A673 (cell line): Measurements from ENCODE around the gene TMPRSS2. TPM values are rescaled to one million over a fixed set of nuclear protein-coding genes. Genes with fewer than 3 reads are reported as not detected.

Experiments
- BruUV-seq: library from RNA; stranded (reverse); fragments of 400-500 nt; replicated peaks from 2 replicates; lab custom pipeline; 2021; lab: Mats Ljungman, UMichigan
- CTCF ChIA-PET: fragments of 300-600 bp; sonication (Branson Sonifier 250); formaldehyde crosslinking; loops from one replicate; lab custom pipeline; 2022; ENCODE audit warnings: antibody characterized with exemption; lab: Charles Lee
- POLR2A ChIA-PET: fragments of 300-600 bp; sonication (Branson Sonifier 250); formaldehyde crosslinking; loops from one replicate; lab custom pipeline; 2022; ENCODE audit warnings: antibody characterized with exemption; ENCODE audit not compliant: low non-redundant PET; lab: Charles Lee
- DNase-seq: peaks from one replicate; pipeline ENCODE4 v3.0.0-alpha.2; 2015; ENCODE audit warnings: low spot score
- H3K27ac ChIP-seq: fragments of 200-600 bp; sonication (generic); 2 replicates; pipeline ENCODE4 v1.5.1; 2016; ENCODE audit warnings: mixed run types, low read depth, mild to moderate bottlenecking, mixed read lengths, antibody characterized with exemption, low read length; ENCODE audit not compliant: poor library complexity, severe bottlenecking
- H3K27me3 ChIP-seq: fragments of 200-600 bp; sonication (generic); replicated peaks from 2 replicates; pipeline ENCODE4 v1.6.1; 2017; ENCODE audit warnings: mixed run types, low read depth, mild to moderate bottlenecking, mixed read lengths, antibody characterized with exemption, low read length; ENCODE audit not compliant: insufficient read depth, poor library complexity
- H3K36me3 ChIP-seq: fragments of 200-600 bp; sonication (generic); 2 replicates; pipeline ENCODE4 v1.6.1; 2016; ENCODE audit warnings: mixed run types, mild to moderate bottlenecking, mixed read lengths, antibody characterized with exemption, low read length; ENCODE audit not compliant: insufficient read depth, poor library complexity, severe bottlenecking
- H3K4me1 ChIP-seq: fragments of 200-600 bp; sonication (generic); 2 replicates; pipeline ENCODE4 v1.6.1; 2017; ENCODE audit warnings: mixed run types, mild to moderate bottlenecking, mixed read lengths, antibody characterized with exemption, low read length; ENCODE audit not compliant: insufficient read depth, poor library complexity, severe bottlenecking
- H3K4me3 ChIP-seq: fragments of 200-600 bp; sonication (generic); 2 replicates; pipeline ENCODE4 v1.5.1; 2016; ENCODE audit warnings: low read depth, mixed run types, mild to moderate bottlenecking, mixed read lengths, low read length; ENCODE audit not compliant: poor library complexity, severe bottlenecking
- H3K9me3 ChIP-seq: fragments of 200-600 bp; sonication (generic); 2 replicates; pipeline ENCODE4 v1.6.1; 2016; ENCODE audit warnings: mixed run types, low read depth, mild to moderate bottlenecking, mixed read lengths, antibody characterized with exemption, low read length; ENCODE audit not compliant: poor library complexity, severe bottlenecking
- EZH2 ChIP-seq: fragments of 200-600 bp; sonication (generic); IDR thresholded peaks from 2 replicates; pipeline ENCODE4 v1.6.1; 2017; ENCODE audit warnings: borderline replicate concordance, low read depth, mild to moderate bottlenecking, mixed read lengths, antibody characterized with exemption, low read length; ENCODE audit not compliant: poor library complexity, severe bottlenecking
- intact Hi-C: fragments of 100-400 bp; cut with micrococcal nuclease; formaldehyde crosslinking; loops from one replicate; pipeline ENCODE4 v1.10.0; 2022; ENCODE audit not compliant: unreplicated experiment
- total RNA-seq: library from RNA; stranded (reverse); gene quantifications from 2 replicates; pipeline ENCODE4 v1.2.3, GENCODE V29; 2021
- TF ChIP-seq, protein P1 (sequence below): fragments of 300-800, 200-600 bp; sonication (generic); conservative IDR thresholded peaks from 2 replicates; pipeline ENCODE4 v1.5.1; 2017; ENCODE audit warnings: low read depth, mild to moderate bottlenecking, antibody characterized with exemption, low read length, moderate library complexity, mixed read lengths

Gene TMPRSS2
- total RNA-seq, 1 experiment from 2014 or later = not detected

DNA sequence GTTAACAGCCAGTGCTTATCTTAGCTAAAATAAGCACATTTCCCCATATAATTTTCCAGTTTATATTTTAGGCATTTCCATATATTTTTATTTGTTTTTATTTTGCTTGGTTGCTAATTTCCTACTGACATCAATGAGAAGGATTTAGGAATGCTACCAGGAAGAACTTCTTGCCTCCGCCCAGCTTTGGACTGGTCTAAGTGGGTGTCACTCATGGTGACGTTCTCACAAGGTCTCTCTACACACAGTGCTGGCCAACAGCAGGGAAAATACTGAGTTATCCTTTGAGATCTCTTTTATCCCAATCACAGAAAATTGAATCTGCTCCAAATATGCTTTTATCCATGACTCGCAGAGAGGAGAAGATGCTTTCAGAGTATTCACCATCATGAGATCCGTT, 68.7 kb downstream of the TMPRSS2 start:
- no peaks in the 10 kb centered on the region for H3K27me3 ChIP-seq
- no peaks in the 10 kb centered on the region for H3K36me3 ChIP-seq
- H3K4me3 ChIP-seq = no peak overlapping the region
- no peaks in the 10 kb centered on the region for H3K4me1 ChIP-seq
- ChIA-PET CTCF (interaction anchor here (0.6 kb wide), 1 partner anchor 27 kb away, joined by 3 read pairs; no protein-coding TSS in a partner anchor), POLR2A (no interaction called here)
- DNase-seq = no peak
- TF ChIP-seq, protein P1, sequence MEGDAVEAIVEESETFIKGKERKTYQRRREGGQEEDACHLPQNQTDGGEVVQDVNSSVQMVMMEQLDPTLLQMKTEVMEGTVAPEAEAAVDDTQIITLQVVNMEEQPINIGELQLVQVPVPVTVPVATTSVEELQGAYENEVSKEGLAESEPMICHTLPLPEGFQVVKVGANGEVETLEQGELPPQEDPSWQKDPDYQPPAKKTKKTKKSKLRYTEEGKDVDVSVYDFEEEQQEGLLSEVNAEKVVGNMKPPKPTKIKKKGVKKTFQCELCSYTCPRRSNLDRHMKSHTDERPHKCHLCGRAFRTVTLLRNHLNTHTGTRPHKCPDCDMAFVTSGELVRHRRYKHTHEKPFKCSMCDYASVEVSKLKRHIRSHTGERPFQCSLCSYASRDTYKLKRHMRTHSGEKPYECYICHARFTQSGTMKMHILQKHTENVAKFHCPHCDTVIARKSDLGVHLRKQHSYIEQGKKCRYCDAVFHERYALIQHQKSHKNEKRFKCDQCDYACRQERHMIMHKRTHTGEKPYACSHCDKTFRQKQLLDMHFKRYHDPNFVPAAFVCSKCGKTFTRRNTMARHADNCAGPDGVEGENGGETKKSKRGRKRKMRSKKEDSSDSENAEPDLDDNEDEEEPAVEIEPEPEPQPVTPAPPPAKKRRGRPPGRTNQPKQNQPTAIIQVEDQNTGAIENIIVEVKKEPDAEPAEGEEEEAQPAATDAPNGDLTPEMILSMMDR = no peak
- TF ChIP-seq EZH2 = no peak
- intact Hi-C loops = no loop called here
- peaks cover 7% of the 10 kb centered on the region for H3K9me3 ChIP-seq
- H3K27ac ChIP-seq = no peak overlapping the region
- no TSS peak for BruUV-seq

DNA sequence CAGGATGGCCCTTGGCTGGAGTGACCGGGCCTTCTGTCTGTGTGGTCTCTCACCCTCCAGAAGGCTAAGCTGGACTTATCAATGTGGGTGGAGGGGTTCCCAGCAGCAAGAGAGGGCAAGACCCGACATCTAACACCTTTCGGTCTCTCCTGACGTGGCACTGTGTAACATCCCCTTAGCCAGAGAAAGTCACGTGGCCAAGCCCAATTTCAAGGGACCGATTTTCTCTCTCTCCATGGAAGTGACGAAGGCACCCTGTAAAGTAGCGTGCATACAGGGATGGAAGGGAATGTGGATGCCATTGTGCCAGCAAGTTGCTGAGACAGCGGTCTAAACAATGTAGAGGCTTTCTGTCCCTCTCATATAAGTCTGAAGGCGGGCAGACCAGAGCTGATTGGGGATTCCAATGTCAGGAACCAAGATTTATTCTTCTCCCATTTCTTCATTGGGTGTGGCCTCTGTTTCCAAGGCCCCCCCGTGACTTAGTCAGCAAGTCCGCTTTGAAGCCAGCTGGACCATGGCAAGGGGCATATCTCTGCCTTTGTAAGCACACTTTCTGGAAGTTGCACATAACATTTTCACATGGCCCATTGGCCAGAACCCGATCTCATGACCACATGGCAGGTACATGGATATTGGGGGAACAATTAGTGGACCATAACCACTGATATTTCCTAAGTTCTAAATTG, 69.4 kb downstream of the TMPRSS2 start:
- Histone ChIP-seq H3K4me1 (no peaks in the 10 kb centered on the region), H3K27me3 (no peaks in the 10 kb centered on the region), H3K4me3 (no peak overlapping the region), H3K9me3 (peaks cover 7% of the 10 kb centered on the region), H3K36me3 (no peaks in the 10 kb centered on the region), H3K27ac (no peak overlapping the region)
- ChIA-PET POLR2A (no interaction called here), CTCF (no interaction called here)
- DNase-seq = no peak
- intact Hi-C loops = no loop called here
- no TSS peak for BruUV-seq
- no peak for TF ChIP-seq EZH2
- TF ChIP-seq, protein P1 = no peak

GRCh38 chr21:41437729-41438128, 70.2 kb downstream of the TMPRSS2 start:
- Histone ChIP-seq H3K36me3 (no peaks in the 10 kb centered on the region), H3K4me1 (no peaks in the 10 kb centered on the region), H3K27me3 (no peaks in the 10 kb centered on the region), H3K9me3 (peaks cover 7% of the 10 kb centered on the region), H3K4me3 (no peak overlapping the region), H3K27ac (no peak overlapping the region)
- intact Hi-C loops = no loop called here
- DNase-seq = no peak
- no TSS peak for BruUV-seq
- ChIA-PET POLR2A (no interaction called here), CTCF (no interaction called here)
- TF ChIP-seq, protein P1 = no peak
- TF ChIP-seq EZH2 = no peak
